ENCODE data around the gene TIPRL. TPM values are rescaled to one million over a fixed set of nuclear protein-coding genes. Genes with fewer than 3 reads are reported as not detected.

TIPRL gene
- polyA plus RNA-seq, 1 of the 3 experiments (the other 2 are of a cell fraction): 16.4 TPM

GRCh38 chr1:168178638-168179437 lies at the start of gene TIPRL (continued):
- 0 out of 2 replicates have a peak, but pooled peaks have one; percentile 72 for TF ChIP-seq SIN3A (IDR thresholded peaks at IDR 0.05; ENCODE audit: borderline replicate concordance, low read depth, low read length)
- peak; percentile 91 for TF ChIP-seq CHD2 (IDR thresholded peaks at IDR 0.05; ENCODE audit: low read length, partially characterized antibody)
- no peak for TF ChIP-seq EZH2phosphoT487 (IDR thresholded peaks at IDR 0.05; ENCODE audit: borderline replicate concordance, low read depth)
- TF ChIP-seq NRF1 (IDR thresholded peaks at IDR 0.05; ENCODE audit: low read depth, low read length): no peak
- no peak for TF ChIP-seq FOXM1 (IDR thresholded peaks at IDR 0.05; ENCODE audit: low read depth)

DNA sequence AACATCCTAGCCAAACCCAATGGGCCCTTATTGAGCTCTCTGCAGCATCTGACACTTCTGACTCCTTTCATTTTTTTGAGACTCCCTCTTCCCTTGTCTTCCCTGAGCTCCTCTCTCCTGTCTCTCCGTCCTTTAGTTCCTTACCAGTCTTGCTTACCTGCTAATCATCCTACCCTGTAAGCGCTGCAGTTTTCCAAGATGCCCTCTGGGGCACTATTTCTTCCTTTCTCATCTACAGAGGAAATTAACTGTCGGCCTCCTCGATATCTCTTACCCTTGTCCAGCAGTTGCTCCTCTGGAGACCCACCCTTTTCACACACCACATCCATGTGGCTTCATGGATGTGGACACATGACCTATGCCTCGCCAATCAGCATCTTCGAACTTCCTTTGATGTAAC lies 48.8 kb upstream of the TIPRL start:
- H3K9me3 ChIP-seq: no peaks in the 10 kb centered on the region
- H3F3A ChIP-seq (replicated peaks; ENCODE audit: insufficient read depth): no peaks in the 10 kb centered on the region
- H4K20me1 ChIP-seq (ENCODE audit: insufficient read depth): peaks cover 8% of the 10 kb centered on the region; the same call in 1 of the 2 replicates
- no peak for DNase-seq
- peaks cover 99% of the 10 kb centered on the region for H3K79me2 ChIP-seq (ENCODE audit: insufficient read depth)
- no peaks in the 10 kb centered on the region for H3K27me3 ChIP-seq (ENCODE audit: insufficient read depth)
- no peak overlapping the region for H2AFZ ChIP-seq (ENCODE audit: low read depth)
- no peak overlapping the region for H3K4me3 ChIP-seq (ENCODE audit: low read depth in 2 of 2, low read length in 1 of 2)
- peaks cover 20 to 32% of the 10 kb centered on the region in 2 experiments for H3K36me3 ChIP-seq (replicated peaks in 1 of 2; ENCODE audit: control insufficient read depth in 1 of 2, insufficient read depth in 2 of 2, low read length in 1 of 2)
- WGBS (ENCODE audit: low lambda C conversion rate): 92% methylated on average over 6 of the region's 6 CpGs
- ChIA-PET POLR2A (no interaction called here), CTCF (interaction anchor here (0.9 to 2.5 kb wide), 3 partner anchors 16 to 48 kb away, joined by 3 to 16 read pairs (median 3); no protein-coding TSS in a partner anchor)
- no peak overlapping the region for H3K27ac ChIP-seq (ENCODE audit: low read depth in 2 of 2, low read length in 1 of 2)
- H3K4me2 ChIP-seq: no peak overlapping the region
- H3K9ac ChIP-seq: no peak overlapping the region
- no peak for TF ChIP-seq FOXJ3 (CRISPR knock-in tag; IDR thresholded peaks at IDR 0.05)
- TF ChIP-seq TAF1 (IDR thresholded peaks at IDR 0.05; ENCODE audit: borderline replicate concordance, low read depth, low read length): no peak
- H3K9me2 ChIP-seq: no peaks in the 10 kb centered on the region
- H3K4me1 ChIP-seq (ENCODE audit: control insufficient read depth in 1 of 2, insufficient read depth in 2 of 2, low read depth in 1 of 2, low read length in 1 of 2): peaks cover 4 to 8% of the 10 kb centered on the region in 2 experiments; a peak in 2 of 4 replicates

GRCh38 chr1:168134132-168134531 lies 44.6 kb upstream of the TIPRL start:
- H3K4me3 ChIP-seq (ENCODE audit: low read depth in 2 of 2, low read length in 1 of 2): no peak overlapping the region
- H3K36me3 ChIP-seq (replicated peaks in 1 of 2; ENCODE audit: control insufficient read depth in 1 of 2, insufficient read depth in 2 of 2, low read length in 1 of 2): peaks cover 17 to 18% of the 10 kb centered on the region in 2 experiments
- POLR2A ChIA-PET: no interaction called here
- no peaks in the 10 kb centered on the region for H3K9me3 ChIP-seq
- peaks cover 7% of the 10 kb centered on the region for H3F3A ChIP-seq (replicated peaks; ENCODE audit: insufficient read depth)
- H3K27me3 ChIP-seq (ENCODE audit: insufficient read depth): no peaks in the 10 kb centered on the region
- no peak for DNase-seq
- H3K4me2 ChIP-seq: peak overlapping the region; percentile 92
- no peak overlapping the region for H3K27ac ChIP-seq (ENCODE audit: low read depth in 2 of 2, low read length in 1 of 2)
- peaks cover 74% of the 10 kb centered on the region for H3K79me2 ChIP-seq (ENCODE audit: insufficient read depth)
- H2AFZ ChIP-seq (ENCODE audit: low read depth): no peak overlapping the region
- H4K20me1 ChIP-seq (ENCODE audit: insufficient read depth): peaks cover 8% of the 10 kb centered on the region; the same call in 1 of the 2 replicates
- WGBS (ENCODE audit: low lambda C conversion rate): 65% methylated on average over 1 of the region's 1 CpG
- H3K4me1 ChIP-seq (ENCODE audit: control insufficient read depth in 1 of 2, insufficient read depth in 2 of 2, low read depth in 1 of 2, low read length in 1 of 2): peaks cover 13% of the 10 kb centered on the region in 2 experiments; a peak in 3 of 4 replicates
- CTCF ChIA-PET: interaction anchor here (0.8 to 3.7 kb wide), 5 partner anchors 12 to 209 kb away, joined by 3 to 24 read pairs (median 4); no protein-coding TSS in a partner anchor
- H3K9me2 ChIP-seq: no peaks in the 10 kb centered on the region
- no peak overlapping the region for H3K9ac ChIP-seq
- TF ChIP-seq NFIC (IDR thresholded peaks at IDR 0.05; ENCODE audit: borderline replicate concordance): no peak
- no peak for TF ChIP-seq TCF12 (IDR thresholded peaks at IDR 0.05)
- TF ChIP-seq TEAD4 (IDR thresholded peaks at IDR 0.05; ENCODE audit: borderline replicate concordance, insufficient read depth): no peak
- no peak for TF ChIP-seq FOXJ3 (CRISPR knock-in tag; IDR thresholded peaks at IDR 0.05)
- TF ChIP-seq, protein P1, sequence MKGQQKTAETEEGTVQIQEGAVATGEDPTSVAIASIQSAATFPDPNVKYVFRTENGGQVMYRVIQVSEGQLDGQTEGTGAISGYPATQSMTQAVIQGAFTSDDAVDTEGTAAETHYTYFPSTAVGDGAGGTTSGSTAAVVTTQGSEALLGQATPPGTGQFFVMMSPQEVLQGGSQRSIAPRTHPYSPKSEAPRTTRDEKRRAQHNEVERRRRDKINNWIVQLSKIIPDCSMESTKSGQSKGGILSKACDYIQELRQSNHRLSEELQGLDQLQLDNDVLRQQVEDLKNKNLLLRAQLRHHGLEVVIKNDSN (IDR thresholded peaks at IDR 0.05; ENCODE audit: borderline replicate concordance, low read depth): no peak
- TF ChIP-seq FOXM1 (IDR thresholded peaks at IDR 0.05; ENCODE audit: low read depth): no peak
- TF ChIP-seq, protein P2, sequence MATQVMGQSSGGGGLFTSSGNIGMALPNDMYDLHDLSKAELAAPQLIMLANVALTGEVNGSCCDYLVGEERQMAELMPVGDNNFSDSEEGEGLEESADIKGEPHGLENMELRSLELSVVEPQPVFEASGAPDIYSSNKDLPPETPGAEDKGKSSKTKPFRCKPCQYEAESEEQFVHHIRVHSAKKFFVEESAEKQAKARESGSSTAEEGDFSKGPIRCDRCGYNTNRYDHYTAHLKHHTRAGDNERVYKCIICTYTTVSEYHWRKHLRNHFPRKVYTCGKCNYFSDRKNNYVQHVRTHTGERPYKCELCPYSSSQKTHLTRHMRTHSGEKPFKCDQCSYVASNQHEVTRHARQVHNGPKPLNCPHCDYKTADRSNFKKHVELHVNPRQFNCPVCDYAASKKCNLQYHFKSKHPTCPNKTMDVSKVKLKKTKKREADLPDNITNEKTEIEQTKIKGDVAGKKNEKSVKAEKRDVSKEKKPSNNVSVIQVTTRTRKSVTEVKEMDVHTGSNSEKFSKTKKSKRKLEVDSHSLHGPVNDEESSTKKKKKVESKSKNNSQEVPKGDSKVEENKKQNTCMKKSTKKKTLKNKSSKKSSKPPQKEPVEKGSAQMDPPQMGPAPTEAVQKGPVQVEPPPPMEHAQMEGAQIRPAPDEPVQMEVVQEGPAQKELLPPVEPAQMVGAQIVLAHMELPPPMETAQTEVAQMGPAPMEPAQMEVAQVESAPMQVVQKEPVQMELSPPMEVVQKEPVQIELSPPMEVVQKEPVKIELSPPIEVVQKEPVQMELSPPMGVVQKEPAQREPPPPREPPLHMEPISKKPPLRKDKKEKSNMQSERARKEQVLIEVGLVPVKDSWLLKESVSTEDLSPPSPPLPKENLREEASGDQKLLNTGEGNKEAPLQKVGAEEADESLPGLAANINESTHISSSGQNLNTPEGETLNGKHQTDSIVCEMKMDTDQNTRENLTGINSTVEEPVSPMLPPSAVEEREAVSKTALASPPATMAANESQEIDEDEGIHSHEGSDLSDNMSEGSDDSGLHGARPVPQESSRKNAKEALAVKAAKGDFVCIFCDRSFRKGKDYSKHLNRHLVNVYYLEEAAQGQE (IDR thresholded peaks at IDR 0.05; ENCODE audit: low read depth, low read length): no peak
- TF ChIP-seq YY1 (IDR thresholded peaks at IDR 0.05; ENCODE audit: low read depth): no peak
- TF ChIP-seq RXRA (IDR thresholded peaks at IDR 0.05; ENCODE audit: borderline replicate concordance, low read depth): no peak
- TF ChIP-seq MXI1 (IDR thresholded peaks at IDR 0.05; ENCODE audit: low read depth, low read length): no peak
- TF ChIP-seq ELF1 (IDR thresholded peaks at IDR 0.05): no peak
- TF ChIP-seq, protein P3, sequence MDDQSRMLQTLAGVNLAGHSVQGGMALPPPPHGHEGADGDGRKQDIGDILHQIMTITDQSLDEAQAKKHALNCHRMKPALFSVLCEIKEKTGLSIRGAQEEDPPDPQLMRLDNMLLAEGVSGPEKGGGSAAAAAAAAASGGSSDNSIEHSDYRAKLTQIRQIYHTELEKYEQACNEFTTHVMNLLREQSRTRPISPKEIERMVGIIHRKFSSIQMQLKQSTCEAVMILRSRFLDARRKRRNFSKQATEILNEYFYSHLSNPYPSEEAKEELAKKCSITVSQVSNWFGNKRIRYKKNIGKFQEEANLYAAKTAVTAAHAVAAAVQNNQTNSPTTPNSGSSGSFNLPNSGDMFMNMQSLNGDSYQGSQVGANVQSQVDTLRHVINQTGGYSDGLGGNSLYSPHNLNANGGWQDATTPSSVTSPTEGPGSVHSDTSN (IDR thresholded peaks at IDR 0.05): no peak
- TF ChIP-seq SMC3 (IDR thresholded peaks at IDR 0.05; ENCODE audit: low read depth, low read length): no peak
- TF ChIP-seq NRF1 (IDR thresholded peaks at IDR 0.05; ENCODE audit: low read depth, low read length): no peak
